Cardiac muscle cell (in vitro differentiated cells and primary cell): ENCODE data around the gene TIAM2. TPM values are rescaled to one million over a fixed set of nuclear protein-coding genes. Genes with fewer than 3 reads are reported as not detected.

Experiments used
- DNase-seq, 2 donors: peaks; one replicate each; pipeline versions ENCODE4 v3.0.0 to v3.0.0-alpha.2; 2010 to 2017; ENCODE audit warnings: low read depth in 1 of 2, low spot score in 1 of 2
- H3K27ac ChIP-seq: fragments of 200-600 bp; sonication (generic); 2 replicates; pipeline ENCODE4 v1.5.1; 2016
- H3K27me3 ChIP-seq: fragments of 200-600 bp; sonication (generic); 2 replicates; pipeline ENCODE4 v1.6.0; 2016; ENCODE audit warnings: control low read depth
- H3K36me3 ChIP-seq: fragments of 200-600 bp; sonication (generic); 2 replicates; pipeline ENCODE4 v1.5.1; 2016; ENCODE audit warnings: control low read depth
- H3K4me1 ChIP-seq: fragments of 200-600 bp; sonication (generic); 2 replicates; pipeline ENCODE4 v1.8.1; 2017; ENCODE audit warnings: low read depth, mild to moderate bottlenecking, mixed run types
- H3K4me3 ChIP-seq: fragments of 200-600 bp; sonication (generic); 2 replicates; pipeline ENCODE4 v1.5.1; 2016; ENCODE audit warnings: mild to moderate bottlenecking
- H3K9me3 ChIP-seq: fragments of 200-600 bp; sonication (generic); 2 replicates; pipeline ENCODE4 v1.5.1; 2017; ENCODE audit warnings: low read depth, mild to moderate bottlenecking, control low read depth
- polyA plus RNA-seq: library from polyadenylated mRNA; unstranded; fragments of >200 nt; fragmentation: Nextera tagmentation; extraction: Ambion mirVana; gene quantifications from 2 replicates; pipeline ENCODE4 v1.2.1, GENCODE V29; 2016
- total RNA-seq: library from RNA; depleted of rRNA; stranded (reverse); fragments of >200 nt; gene quantifications from 2 replicates; pipeline ENCODE4 v1.2.3, GENCODE V29; 2016
- TF ChIP-seq, protein P1 (sequence below): IDR thresholded peaks from 2 replicates; pipeline ENCODE4 v1.5.1; 2012; ENCODE audit warnings: low read depth, mild to moderate bottlenecking, low read length

Gene TIAM2
- total and polyA plus RNA-seq, 2 experiments from 2014 or later = 3.9 to 12.4 TPM

DNA sequence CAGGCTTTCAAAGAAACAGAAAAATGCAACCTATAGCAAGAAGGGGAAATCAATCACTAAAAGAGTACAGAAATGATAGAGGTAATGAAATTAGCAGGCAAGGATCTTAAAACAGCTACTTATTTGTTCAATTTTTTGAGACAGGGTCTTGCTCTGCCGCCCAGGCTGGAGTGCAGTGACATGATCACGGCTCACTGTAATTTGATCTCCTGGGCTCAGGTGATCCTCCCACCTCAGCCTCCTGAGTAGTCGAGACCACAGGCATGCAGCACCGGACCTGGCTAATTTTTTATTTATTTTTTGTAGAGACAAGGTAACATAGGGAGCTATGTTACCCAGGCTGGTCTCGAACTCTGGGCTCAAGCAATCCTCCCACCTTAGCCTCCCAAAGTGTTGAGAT, 297.6 kb downstream of the TIAM2 start:
- peaks cover 7% of the 10 kb centered on the region for H3K36me3 ChIP-seq
- no peak overlapping the region for H3K27ac ChIP-seq
- TF ChIP-seq, protein P1, sequence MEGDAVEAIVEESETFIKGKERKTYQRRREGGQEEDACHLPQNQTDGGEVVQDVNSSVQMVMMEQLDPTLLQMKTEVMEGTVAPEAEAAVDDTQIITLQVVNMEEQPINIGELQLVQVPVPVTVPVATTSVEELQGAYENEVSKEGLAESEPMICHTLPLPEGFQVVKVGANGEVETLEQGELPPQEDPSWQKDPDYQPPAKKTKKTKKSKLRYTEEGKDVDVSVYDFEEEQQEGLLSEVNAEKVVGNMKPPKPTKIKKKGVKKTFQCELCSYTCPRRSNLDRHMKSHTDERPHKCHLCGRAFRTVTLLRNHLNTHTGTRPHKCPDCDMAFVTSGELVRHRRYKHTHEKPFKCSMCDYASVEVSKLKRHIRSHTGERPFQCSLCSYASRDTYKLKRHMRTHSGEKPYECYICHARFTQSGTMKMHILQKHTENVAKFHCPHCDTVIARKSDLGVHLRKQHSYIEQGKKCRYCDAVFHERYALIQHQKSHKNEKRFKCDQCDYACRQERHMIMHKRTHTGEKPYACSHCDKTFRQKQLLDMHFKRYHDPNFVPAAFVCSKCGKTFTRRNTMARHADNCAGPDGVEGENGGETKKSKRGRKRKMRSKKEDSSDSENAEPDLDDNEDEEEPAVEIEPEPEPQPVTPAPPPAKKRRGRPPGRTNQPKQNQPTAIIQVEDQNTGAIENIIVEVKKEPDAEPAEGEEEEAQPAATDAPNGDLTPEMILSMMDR = no peak
- no peaks in the 10 kb centered on the region for H3K27me3 ChIP-seq
- no peak overlapping the region for H3K4me3 ChIP-seq
- H3K9me3 ChIP-seq = no peaks in the 10 kb centered on the region
- peaks cover 5% of the 10 kb centered on the region for H3K4me1 ChIP-seq
- no peak for DNase-seq

DNA sequence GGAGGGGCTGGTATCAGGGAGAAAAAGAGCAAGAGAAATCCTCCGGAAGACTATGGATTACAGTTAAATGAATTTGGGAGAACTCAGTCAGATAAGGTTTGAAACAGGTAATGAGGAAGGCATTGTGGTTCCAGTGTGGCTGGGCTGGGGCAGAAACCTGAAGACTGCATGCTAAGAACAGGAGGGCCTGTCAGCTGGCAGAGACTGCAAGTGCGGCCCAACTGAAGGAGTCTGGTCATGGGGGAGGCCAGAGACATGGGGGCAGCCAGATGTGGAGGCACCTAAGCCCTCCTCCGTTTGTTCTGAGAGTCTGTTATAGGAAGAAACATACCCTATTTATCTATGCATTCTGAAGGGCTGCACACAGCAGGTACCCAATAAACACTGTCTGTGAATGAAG, 302.6 kb downstream of the TIAM2 start:
- Histone ChIP-seq H3K27me3 (no peaks in the 10 kb centered on the region), H3K4me3 (no peak overlapping the region), H3K9me3 (no peaks in the 10 kb centered on the region), H3K27ac (no peak overlapping the region), H3K4me1 (no peaks in the 10 kb centered on the region), H3K36me3 (peaks cover 12% of the 10 kb centered on the region)
- TF ChIP-seq, protein P1 = no peak
- DNase-seq = no peak

GRCh38 chr6:155301867-155302266, 306.8 kb downstream of the TIAM2 start:
- peak in 1 of 2 donors; percentile 63 for DNase-seq
- no peak overlapping the region for H3K4me3 ChIP-seq
- no peak overlapping the region for H3K27ac ChIP-seq
- H3K36me3 ChIP-seq = peaks cover 11% of the 10 kb centered on the region
- no peaks in the 10 kb centered on the region for H3K27me3 ChIP-seq
- TF ChIP-seq, protein P1 = no peak
- H3K4me1 ChIP-seq = no peaks in the 10 kb centered on the region
- no peaks in the 10 kb centered on the region for H3K9me3 ChIP-seq

DNA sequence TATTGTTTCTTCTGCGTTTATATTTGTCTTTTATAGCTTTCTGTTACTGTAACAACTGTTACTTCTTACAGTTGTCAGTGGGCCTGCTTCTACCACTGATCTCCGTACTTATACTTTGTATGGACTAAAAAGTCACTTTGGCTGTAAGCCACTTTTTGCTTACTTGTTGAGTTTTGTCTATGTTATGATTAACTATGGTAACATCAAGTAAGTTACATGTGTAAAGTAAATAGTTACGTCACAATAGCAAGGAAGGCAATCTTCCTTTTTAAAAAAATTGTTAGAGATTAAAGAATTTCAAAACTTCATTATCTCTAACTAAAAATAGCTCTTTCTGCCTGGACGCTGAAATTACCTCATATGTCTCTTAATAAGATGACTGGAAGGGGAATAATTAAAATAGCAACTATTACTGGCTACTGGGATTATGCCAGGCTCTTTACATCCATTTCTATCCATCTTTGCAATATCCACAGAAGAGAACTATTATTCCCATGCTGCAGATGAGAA, 308.3 kb downstream of the TIAM2 start:
- peak in 1 of 2 donors; percentile 69 for DNase-seq
- Histone ChIP-seq H3K27me3 (no peaks in the 10 kb centered on the region), H3K27ac (no peak overlapping the region), H3K9me3 (no peaks in the 10 kb centered on the region), H3K4me3 (no peak overlapping the region), H3K36me3 (peaks cover 6% of the 10 kb centered on the region), H3K4me1 (no peaks in the 10 kb centered on the region)
- TF ChIP-seq, protein P1 = no peak

DNA sequence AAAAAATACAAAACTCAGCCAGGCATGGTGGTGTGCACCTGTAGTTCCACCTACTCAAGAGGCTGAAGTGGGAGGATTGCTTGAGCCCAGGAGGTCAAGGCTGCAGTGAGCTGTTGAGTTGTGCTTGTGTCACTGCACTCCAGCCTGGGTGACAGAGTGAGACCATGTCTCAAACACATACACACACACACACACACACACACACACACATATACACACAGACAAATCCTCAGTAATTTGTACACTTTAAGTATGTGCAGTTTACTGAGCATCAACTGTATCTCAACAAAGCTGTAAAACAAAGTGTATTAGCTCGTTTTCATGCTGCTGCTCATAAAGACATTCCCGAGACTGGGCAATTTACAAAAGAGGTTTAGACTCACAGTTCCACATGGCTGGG, 311.8 kb downstream of the TIAM2 start:
- TF ChIP-seq, protein P1 = no peak
- no peak overlapping the region for H3K27ac ChIP-seq
- no peaks in the 10 kb centered on the region for H3K27me3 ChIP-seq
- DNase-seq = no peak
- no peak overlapping the region for H3K4me3 ChIP-seq
- H3K36me3 ChIP-seq = peaks cover 15% of the 10 kb centered on the region
- H3K9me3 ChIP-seq = no peaks in the 10 kb centered on the region
- H3K4me1 ChIP-seq = no peaks in the 10 kb centered on the region
